ENCODE results near the gene HPSE.
"Not testable (repeated sequence)": the region's sequence is repeated elsewhere in the genome, so short reads cannot be mapped to it uniquely, and the experiment has no call there.

The HPSE gene

DNA sequence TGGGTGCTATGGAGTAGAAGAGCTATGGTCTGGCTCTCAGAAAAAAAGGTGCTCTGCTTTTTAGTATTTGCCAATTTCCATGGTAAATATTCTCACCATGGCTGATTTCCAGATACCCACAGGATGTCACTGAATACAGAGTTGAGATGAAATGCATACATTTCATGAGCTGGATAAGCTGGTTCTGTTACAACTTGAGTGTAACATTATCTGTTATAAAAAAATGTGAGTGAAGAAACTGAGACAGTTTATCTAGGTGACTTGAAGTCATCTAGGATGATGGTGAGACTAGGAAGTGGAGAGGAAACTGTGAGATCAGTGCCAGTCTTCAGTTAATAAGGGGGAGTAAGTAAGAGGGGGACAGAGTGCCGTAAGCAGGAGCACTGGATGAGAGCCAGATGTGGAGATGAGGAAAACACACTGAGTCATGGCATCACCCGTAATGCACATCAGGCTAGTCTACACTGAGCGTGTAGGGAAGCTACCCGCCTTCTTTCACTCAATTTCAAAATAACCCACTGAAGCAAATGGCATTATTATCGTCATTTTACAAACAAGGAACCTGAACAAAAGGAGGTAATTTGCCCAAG lies 5.0 kb downstream of the HPSE start:
- DNase-seq = no peak

DNA sequence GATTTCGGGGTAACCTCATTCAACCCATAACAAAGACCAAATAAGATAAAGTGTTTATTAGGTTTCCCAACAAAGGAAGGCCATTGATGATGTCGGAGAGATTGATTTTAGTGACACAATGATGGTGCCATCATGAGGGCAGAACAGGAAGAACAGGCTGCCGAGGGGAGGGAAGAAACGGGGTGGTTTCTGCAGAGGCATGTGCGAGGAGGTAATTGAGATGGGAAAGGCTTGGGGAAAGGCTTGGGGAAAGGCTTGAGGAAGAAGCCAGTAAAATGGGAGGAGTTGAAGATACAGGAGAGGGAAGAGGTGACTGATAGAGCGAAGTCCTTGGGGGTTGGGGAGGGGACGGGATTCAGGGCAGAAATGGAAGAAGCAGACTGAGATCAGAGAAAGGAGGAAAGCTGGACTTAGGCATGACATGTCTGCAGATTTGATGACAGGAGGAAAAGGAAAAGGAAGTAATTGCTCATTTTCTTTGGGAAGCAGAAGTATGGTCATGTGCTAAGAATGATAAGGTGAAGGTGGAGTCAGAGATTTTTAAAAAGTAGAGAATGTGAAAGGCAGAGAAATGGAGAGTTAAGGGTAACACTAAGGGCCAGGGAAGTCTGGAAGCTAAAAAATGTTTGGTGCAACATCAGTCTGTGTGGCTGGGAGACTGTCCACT lies 6.0 kb downstream of the HPSE start:
- no peak for DNase-seq

DNA sequence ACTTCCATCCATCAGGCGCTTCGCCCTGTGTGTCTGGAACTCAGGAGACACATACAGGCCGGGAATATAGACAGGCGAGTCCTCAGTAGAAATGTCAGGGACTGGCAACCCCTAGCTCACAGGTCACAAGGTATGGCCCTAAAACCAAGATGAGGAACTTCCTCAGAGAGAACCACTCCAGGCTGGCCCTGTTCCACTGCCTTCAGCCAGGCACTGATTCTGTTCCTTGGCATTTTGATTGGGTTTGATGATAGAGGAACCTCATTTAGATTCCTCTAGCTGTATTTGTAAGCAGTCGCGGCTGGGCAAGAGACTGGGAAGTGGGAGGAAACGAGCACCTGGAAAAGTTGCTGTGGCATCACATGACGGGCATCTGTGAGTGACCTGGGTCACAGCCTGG lies 8.1 kb downstream of the HPSE start:
- DNase-seq = no peak

DNA sequence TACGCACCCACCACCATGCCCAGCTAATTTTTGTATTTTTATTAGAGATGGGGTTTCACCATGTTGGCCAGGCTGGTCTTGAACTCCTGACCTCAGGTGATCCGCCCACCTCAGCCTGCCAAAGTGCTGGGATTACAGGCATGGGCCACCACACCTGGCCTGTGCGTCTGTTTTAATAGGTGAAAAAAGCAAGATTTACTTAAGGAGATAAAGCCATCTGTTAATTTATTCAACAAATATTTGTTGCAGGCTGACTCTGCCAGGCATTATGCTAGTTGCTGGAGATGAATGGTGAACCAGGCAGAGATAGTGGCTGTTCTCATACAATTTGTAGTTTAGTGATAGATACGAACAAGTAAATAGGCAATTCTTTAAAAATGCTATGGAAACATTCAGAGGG lies 9.3 kb downstream of the HPSE start:
- not testable (repeated sequence) for DNase-seq

DNA sequence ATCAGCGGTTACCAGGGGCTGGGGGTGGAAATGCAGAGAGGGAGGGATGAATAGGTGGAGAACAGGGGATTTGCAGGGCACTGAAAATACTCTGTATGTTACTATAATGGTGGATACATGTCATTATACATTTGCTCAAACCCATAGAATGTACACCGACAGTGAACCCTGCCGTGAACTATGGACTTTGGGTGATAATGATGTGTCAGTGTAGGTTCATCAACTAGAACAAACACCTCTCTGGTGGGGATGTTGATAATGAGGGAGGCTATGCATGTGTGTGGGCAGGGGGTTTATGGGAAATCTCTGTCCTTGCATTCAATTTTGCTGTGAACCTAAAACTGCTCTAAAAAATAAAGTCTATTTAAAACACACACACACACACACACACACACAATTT lies 11.5 kb downstream of the HPSE start:
- no peak for DNase-seq

DNA sequence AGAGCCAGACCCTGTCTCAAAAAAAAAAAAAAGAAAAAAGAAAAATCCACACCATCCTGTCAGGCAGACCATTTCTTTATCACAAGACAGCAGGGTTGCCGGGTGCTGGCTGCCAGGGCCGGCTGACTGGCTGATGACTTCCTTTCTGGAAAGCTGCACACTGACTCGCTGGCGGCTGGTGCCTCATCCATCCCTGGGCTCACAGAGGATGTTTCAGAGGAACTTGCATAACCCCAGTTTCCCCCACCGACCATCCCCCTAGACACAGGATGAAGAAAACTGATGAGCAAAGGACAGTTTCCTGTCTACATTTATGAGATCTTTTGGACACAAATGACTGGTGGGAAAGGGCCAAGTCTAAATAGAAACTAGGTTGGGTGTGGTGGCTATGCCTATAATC lies 14.1 kb downstream of the HPSE start:
- peak; percentile 77 for DNase-seq

DNA sequence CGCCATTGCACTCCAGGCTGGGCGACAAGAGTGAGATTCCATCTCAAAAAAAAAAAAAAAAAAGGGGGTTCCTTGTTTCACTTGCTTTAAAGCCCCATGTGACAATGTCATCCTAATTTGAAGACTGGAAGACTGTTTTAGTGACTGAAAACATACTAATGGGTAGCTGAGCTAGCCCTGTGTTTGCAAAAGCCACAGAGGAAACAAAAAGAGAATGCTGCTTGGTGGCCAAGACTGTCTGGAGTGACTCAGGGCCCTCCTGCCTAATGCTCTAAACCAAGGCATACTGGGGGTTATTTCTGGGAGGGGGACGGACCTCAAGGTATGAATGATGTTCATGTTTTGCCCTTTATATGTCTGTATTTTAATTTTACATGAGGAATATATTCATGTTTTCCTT lies 16.0 kb downstream of the HPSE start:
- DNase-seq = no peak

DNA sequence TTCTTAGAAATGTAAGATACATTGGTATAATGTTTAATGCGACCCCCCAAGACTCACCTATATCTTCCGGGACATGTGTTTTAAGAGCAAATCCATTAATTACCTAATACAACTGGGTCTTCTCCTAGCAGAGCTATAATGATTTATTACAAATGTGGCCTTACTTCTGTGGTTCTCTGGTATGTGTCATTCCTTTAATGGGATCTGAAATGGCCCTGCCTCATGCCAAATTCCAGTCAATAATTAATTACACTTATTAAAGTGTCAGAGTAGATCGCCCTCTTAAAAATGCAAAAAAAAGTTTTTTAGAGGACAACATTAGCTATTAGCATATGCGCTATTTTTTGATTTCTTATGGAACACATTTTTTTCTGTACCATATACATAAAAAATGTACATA lies 17.0 kb downstream of the HPSE start:
- DNase-seq = no peak

DNA sequence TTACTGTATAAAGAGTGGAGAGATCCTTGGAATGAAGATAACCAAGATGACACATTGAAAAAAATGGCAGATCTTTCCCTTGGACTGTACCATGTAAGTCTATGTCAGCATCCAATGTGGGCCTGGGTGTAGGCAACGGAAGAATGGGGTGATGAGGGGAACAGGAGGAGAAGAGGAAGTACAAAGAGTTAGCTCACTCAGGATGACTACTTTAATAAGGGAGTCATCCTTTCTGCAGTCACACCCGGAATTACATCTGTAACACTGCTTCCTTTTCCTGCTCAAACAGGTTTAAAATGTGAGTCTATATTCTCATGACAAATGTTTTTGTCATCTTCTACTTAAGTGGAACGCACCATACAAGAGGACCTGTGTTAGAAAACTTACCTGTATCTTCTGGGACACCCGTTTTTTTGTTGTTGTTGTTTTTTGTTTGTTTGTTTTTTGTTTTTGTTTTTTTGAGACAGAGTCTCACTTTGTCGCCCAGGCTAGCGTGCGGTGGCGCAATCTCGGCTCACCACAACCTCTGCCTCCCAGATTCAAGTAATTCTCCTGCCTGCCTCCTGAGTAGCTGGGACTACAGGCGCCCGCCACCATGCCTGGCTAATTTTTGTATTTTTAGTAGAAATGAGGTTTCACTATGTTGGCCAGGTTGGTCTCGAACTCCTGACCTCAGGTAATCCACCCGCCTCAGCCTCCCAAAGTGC lies 18.0 kb downstream of the HPSE start:
- DNase-seq = peak; percentile 58

DNA sequence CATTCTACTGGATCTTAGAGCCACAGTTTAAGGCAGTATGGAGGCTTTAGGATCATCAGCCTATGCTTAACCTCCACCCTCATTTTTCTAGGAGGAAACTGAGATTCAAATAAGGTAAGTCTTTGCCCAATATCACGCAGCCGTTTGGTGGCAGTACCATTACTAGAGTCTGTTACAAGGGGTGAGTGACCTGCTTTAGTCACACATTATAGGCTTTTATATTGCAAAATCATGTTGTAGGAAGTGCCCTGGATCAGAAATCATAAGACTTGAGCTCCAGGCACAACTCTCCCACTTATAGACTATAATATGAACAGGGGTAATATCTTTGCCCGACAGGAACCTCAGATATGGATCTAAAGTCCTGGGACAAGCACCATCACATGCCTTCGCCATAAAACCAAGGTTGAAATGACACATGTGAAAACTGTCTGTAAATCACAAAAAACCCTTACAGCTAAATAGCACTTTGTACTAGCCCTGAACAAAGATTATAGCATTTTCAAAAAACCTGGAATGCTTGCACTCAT lies 19.2 kb downstream of the HPSE start:
- no peak for DNase-seq

DNA sequence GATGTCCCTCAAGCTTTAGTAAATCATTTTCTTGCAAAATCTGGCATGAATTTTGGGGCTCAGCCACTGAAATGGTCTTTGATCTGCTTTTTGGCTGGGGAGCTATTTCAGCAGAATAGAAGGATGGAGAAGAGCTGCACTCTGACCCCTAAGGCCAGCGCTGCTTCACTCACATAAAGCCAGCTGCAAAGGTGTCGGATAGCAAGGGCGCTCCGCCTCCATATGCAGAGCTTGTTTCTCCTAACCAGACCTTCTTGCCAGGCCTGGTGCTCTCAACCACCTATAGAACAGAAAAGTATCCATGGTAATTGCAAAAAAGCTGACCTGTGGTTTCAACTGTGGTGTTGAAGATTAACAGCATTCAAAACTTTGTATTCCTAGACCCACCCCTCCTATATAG lies 26.0 kb downstream of the HPSE start:
- DNase-seq = no peak

DNA sequence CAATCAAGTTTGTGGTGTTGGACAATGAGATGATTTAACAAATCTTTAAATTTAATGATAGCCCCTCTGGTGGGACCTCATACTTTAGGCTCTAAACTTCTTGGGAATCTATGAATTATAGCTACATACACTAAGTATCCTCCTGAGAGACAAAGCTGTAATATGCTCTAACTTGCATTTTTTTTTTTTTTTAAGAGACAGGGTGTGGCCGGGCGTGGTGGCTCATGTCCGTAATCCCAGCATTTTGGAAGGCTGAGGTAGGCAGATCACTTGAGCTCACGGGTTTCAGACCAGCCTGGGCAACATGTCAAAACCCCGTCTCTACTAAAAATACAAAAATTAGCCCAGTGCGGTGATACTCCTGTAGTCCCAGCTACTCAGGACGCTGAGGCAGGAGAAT lies 26.7 kb downstream of the HPSE start:
- DNase-seq = no peak

DNA sequence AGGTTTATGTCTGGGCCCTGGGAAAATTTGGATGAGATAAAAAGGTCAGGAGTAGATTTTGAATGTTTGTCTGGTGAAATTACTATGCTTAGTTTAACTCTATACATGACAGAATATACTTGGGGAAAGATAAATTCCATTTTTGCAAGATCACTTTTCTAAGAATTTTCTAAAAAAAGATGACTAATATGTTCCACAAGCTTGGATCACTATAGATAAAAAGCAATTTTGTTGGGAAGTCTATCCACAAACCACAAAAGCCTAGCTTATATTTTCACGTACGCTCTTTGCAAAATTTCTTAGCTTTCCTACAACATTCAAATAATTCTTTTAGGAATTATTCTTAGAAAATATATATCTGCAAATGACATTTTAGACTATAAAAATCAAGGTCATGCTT lies 29.5 kb downstream of the HPSE start:
- DNase-seq = no peak

DNA sequence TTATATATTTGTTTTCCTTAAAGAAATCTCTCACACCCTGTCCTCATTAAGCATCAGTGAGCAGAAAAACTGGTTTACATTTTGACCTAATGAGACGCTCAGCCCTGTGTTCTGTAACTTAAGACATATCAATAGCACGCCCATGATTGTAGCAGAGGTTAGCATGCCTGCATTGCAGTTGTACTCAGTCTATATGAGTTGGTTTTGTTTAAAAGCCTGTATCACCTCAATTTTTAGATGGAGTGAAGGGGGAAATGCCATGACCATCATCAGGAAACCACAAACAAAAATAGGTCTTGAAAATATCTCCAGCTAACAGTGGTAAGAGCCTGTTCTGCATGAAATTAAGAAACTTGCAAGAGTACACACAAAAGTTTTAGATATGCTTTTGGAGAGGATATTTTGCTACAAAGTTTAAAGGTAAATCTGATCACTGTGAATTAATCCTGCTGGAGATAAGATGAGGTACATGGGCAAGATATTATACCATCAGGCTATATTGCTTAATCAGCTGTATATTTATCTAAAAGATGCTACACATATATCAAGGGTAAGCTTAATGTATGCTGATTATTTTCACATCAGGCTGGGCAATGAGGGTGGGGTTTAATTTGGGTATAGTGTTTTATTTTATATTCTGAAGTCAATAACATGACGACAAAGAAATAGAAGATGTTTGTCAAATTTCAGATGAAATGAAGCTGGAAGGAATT lies 36.9 kb downstream of the HPSE start:
- DNase-seq = no peak

DNA sequence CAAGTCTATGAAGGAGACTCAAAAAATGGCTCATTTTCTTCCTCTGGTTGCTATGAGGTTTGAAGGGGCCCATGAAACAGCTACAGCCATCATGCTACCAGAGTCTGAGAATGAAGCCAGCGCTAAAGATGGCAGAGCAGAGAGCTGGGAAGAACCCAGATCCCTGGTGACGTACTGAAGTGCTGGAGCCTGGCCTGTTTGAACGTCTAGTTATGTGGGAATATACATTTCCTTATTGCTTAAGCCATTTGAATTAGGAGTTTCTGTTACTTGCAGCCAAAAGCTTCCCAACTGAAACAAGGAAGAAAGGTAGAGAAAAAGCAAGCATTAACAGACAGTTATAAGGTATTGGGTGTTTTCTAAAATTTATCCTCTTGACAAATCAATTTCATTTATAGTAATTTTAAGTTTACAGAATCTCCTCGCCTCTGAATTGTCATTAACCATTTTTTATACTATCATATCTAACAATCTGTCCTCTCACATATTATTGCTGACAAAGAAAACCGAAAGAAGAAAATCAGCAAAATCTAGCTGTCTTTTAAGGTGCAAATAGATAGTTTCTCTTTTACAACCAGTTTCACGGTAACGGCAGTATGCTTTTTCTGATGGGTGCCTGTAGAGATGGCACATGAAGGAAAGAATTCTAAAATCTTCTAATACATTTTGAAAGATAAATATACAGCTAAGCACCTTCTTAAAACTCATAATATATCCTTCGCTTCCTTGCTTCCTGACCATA lies 41.2 kb downstream of the HPSE start:
- no peak for DNase-seq

DNA sequence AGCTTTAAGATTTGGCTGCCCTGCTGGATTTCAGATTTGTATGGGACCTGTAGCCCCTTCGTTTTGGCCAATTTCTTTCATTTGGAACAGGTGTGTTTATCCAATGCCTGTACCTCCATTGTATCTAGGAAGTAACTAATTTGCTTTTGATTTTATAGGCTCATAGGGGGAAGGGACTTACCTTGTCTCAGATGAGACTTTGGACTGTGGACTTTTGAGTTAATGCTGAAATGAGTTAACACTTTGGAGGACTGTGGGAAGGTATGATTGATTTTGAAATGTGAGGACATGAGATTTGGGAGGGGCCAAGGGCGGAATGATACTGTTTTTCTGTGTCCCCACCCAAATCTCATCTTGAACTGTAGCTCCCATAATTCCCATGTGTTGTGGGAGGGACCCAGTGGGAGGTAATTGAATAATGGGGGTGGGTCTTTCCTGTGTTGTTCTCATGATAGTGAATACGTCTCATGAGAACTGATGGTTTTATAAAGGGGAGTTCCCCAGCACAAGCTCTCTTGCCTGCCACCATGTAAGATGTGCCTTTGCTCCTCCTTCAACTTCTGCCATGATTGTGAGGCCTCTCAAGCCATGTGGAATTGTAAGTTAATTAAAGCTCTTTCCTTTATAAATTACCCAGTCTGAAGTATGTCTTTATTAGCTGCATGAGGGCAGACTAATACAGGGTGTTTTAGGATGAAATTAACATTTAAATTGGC lies 44.4 kb downstream of the HPSE start:
- DNase-seq = not testable (repeated sequence)

DNA sequence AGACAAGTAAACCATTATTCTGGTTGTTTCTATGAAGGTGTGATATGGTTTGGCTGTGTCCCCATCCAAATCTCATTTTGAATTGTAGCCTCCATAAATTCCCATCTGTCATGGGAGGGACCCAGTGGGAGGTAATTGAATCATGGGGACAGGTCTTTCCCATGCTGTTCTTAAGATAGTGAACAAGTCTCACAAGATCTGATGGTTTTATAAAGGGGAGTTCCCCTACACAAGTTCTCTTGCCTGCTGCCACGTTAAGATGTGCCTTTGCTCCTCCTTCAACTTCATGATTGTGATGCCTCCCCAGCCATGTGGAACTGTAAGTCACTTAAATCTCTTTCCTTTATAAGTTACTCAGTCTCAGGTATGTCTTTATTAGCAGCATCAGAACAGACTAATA lies 46.3 kb downstream of the HPSE start:
- not testable (repeated sequence) for DNase-seq

DNA sequence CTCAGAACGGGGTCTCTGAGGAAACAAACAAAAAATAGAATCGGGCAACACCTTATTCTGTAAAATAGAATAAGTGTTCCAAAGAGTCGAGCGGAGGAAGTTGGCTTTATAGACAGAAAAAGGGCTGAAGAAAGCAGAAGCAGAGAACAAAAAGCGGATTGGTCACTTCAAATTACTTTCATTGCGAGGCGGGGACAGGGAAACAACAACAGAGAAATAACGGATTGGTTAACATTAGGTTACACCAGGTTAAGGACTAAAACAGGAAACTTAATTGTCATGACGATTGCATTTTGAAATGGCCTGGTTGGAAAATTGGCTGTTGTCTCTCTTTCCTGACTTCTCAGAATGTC lies 49.6 kb downstream of the HPSE start:
- DNase-seq = peak; percentile 57

DNA sequence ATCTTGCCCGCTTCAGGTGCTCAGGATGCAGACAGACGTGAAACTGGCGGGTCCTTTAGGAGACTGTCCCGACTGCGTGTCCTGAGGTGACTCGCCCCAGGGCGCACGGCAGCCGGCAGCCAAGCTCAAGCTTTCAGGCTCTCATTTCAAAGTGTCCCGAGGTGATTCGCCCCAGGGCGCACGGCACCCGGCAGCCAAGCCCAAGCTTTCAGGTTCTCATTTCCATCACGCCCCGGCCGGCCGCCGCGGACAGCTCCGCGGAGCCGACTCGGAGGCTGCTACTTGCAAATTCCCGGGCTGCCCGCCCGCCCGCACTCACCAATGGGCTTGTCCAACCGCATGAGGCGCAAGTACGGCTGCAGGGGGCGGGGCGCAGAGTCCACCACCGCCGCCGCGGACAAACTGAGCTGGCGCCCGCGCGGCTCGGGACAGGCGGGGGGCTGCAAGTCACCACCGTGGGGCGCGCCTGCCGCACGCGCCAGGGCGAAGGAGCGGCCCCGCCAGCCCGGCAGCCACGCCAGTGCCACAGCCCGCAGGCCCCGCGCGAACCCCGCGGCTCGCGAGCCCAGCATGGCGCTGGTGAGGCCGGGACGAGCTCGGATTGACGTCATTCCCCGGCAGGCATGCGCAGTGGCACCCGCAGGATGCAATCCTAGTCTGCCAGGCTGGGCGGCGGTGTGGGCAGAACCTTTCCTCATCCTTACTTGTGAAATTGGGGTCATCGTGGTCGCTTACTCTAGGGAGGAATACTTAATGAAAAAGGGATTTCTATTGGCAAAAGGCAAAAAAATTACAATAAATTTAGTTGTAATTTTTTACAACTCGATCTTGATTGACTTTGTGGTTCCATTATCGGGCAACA lies 50.2 kb downstream of the HPSE start, which contains the start of gene COQ2:
COQ2 (minus strand) TSS at position 606 of the 862 bp plus-strand sequence; CDS start at position 572, 34 bp downstream.
- DNase-seq = peak; percentile 93

DNA sequence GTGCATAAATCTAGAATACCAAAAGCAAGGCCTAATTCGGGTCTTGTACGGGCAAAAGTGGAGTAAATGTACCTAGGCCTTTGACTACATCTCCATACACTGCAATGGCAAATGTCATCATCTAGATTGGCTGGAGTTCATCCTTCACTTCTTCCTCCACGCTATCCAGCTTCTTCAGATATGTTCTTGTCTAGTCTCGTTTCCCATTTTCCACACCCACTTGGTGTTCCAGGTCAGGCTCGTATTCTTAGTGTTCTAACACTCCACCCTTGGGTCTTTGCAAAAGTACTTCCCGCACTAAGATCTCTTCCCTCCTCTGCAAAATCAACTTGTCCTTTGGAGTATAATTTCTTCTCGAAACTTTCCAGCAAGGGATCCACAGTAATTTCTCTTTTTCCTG lies 51.5 kb downstream of the HPSE start:
- DNase-seq = no peak

DNA sequence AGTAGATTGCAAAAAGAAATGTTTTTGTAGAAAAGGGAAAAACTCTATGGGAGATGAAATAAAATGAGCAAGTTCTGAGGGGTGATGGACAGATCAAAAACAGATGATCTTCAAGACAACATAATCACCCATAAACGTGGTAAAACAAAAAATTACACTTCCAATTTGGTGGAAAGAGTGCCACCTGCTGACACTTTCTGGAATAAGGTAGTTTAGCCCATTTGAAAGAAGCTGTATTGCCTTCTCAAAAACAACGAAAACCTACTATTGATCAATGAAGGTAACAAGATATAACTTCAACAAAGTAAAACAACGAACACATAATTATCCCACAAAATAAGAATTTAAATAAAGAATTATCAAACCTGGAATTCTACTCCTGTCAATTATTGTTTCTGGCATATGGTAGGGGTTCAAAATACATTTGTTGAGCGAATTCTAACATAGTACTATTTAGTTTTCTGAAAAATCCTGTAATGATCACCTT lies 52.6 kb downstream of the HPSE start:
- peak; percentile 38 for DNase-seq
